HL-60 (cell line): Measurements from ENCODE around the gene ID1.

Experiments
- GABPA ChIP-seq: IDR thresholded peaks from 2 replicates; pipeline ENCODE4 v1.6.1; 2012; ENCODE audit warnings: low read depth
- POLR2AphosphoS5 ChIP-seq: IDR thresholded peaks from 2 replicates; pipeline ENCODE4 v1.6.1; 2012; ENCODE audit warnings: low read depth
- SPI1 ChIP-seq: IDR thresholded peaks from 2 replicates; pipeline ENCODE4 v1.6.1; 2012; ENCODE audit warnings: low read depth, mild to moderate bottlenecking, borderline replicate concordance
- TF ChIP-seq, protein P1 (sequence below): IDR thresholded peaks from one replicate; pipeline ENCODE4 v1.5.1; 2011; ENCODE audit warnings: low read length, control low read depth, inconsistent platforms; ENCODE audit not compliant: insufficient read depth

DNA sequence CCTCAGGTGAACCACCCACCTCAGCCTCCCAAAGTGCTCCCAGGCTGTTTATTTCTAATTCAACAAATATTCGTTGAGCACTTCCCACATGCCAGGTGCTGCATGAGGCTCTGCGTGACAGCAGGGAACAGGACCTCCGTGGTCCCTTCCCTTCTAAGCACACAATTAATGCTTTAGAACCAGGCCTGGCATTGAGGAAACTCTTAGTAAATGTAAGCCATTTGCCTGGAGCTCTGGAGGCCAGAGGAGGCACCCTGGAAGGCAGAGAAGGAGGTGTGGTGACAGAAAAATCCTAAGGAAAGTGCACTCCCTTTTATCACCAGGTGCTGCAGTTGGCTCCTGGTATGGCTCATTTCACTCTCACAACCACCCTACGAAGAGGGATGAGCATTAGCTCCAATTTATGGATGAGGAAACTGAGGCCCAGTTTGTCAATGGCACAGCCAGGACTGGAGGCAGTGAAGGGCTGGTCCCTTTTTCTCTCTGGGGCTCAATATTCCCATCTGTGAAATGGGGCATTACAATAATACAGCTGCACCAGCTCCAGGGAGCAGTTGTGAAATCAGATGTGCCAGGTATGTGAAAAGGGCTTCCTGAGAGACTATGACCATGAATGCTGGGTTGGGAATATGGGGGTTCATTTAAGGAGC lies 8.1 kb upstream of the ID1 start:
- TF ChIP-seq, protein P1, sequence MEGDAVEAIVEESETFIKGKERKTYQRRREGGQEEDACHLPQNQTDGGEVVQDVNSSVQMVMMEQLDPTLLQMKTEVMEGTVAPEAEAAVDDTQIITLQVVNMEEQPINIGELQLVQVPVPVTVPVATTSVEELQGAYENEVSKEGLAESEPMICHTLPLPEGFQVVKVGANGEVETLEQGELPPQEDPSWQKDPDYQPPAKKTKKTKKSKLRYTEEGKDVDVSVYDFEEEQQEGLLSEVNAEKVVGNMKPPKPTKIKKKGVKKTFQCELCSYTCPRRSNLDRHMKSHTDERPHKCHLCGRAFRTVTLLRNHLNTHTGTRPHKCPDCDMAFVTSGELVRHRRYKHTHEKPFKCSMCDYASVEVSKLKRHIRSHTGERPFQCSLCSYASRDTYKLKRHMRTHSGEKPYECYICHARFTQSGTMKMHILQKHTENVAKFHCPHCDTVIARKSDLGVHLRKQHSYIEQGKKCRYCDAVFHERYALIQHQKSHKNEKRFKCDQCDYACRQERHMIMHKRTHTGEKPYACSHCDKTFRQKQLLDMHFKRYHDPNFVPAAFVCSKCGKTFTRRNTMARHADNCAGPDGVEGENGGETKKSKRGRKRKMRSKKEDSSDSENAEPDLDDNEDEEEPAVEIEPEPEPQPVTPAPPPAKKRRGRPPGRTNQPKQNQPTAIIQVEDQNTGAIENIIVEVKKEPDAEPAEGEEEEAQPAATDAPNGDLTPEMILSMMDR = no peak
- TF ChIP-seq POLR2AphosphoS5 (no peak), GABPA (no peak), SPI1 (no peak)
